ENCODE measurements around the gene OR8J3. TPM values are rescaled to one million over a fixed set of nuclear protein-coding genes. Genes with fewer than 3 reads are reported as not detected.

The OR8J3 gene
- total and polyA plus RNA-seq, 9 of the 15 experiments (the other 6 are each of a cell fraction or from before 2014, with no cell fraction given): not detected

DNA sequence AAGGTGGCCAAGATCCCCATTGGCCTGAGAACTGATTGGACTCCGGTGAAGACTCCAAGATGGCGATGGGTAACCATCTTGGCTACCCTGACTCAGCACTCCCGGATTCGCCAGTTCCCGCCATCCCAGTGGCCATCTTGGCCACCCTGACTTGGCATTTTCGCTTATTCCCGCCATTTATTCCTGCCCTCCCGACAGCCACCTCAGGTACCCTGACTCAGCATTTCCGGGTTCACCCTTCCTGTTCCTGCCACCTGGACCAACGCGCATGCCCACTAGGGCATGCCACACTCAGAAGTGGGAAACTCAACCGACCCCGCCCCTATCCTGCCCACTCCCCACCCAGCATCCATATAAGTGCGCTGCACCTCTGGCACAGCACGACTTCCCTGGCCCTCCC lies 12.3 kb upstream of the OR8J3 start:
- no peak overlapping the region for H3K4me3 ChIP-seq
- POLR2A ChIA-PET: no interaction called here
- CTCF ChIA-PET (ENCODE audit: low intra/inter-chr PET ratio): no interaction called here
- TF ChIP-seq MAFF (IDR thresholded peaks at IDR 0.05; ENCODE audit: low read length): 0 out of 2 replicates have a peak, but pooled peaks have one; percentile 14
- no peak for TF ChIP-seq CREBBP (IDR thresholded peaks at IDR 0.05; ENCODE audit: low read depth, low read length)
- TF ChIP-seq ZNF699 (CRISPR knock-in tag; IDR thresholded peaks at IDR 0.05; ENCODE audit: insufficient replicate concordance): no peak
- peak; percentile 43 for TF ChIP-seq ZNF316 (IDR thresholded peaks at IDR 0.05)
- TF ChIP-seq C11orf30 (IDR thresholded peaks at IDR 0.05; ENCODE audit: low read depth): peak; percentile 18; the same call in 1 of the 2 replicates
- peak; percentile 9; the same call in 1 of the 2 replicates for TF ChIP-seq MAFK (IDR thresholded peaks at IDR 0.05; ENCODE audit: low read length)
- H3K9me3 ChIP-seq (replicated peaks; ENCODE audit: control insufficient read depth, insufficient read depth, low read depth, low read length): peaks cover 2% of the 10 kb centered on the region; the same call in 1 of the 2 replicates
- H3K27me3 ChIP-seq (ENCODE audit: control insufficient read depth in 2 of 2, insufficient read depth in 2 of 2, low read length in 2 of 2): no peaks in the 10 kb centered on the region
- FAIRE-seq: no peak
- in situ Hi-C loops (cut with MboI) (no loop called here), intact Hi-C loops (cut with micrococcal nuclease) (no loop called here)
- H4K20me1 ChIP-seq (replicated peaks; ENCODE audit: control insufficient read depth, insufficient read depth, low read length): no peaks in the 10 kb centered on the region
- no peak for ATAC-seq
- no TSS peak for BruUV-seq (replicated peaks)
- H3K9me1 ChIP-seq (ENCODE audit: control insufficient read depth, insufficient read depth, low read length): no peaks in the 10 kb centered on the region
- H3K36me3 ChIP-seq (ENCODE audit: control insufficient read depth, insufficient read depth, low read length): no peaks in the 10 kb centered on the region
- no peaks in the 10 kb centered on the region for H3K4me1 ChIP-seq (replicated peaks in 1 of 2; ENCODE audit: control insufficient read depth in 2 of 2, insufficient read depth in 2 of 2, low read length in 2 of 2)
- H2AFZ ChIP-seq (ENCODE audit: low read depth, low read length): no peak overlapping the region
- H3K27ac ChIP-seq (ENCODE audit: extremely low read depth, low read depth, low read length): no peak overlapping the region
- no peak for DNase-seq (ENCODE audit: extremely low read depth in 1 of 4, low spot score in 3 of 4)
- whole genome bisulfite sequencing (ENCODE audit: insufficient coverage, low coverage, missing lambda C conversion rate): 0% methylated on average over 13 of the region's 15 CpGs
- H3K79me2 ChIP-seq (ENCODE audit: control insufficient read depth, insufficient read depth, low read length): no peaks in the 10 kb centered on the region
- no peak overlapping the region for H3K9ac ChIP-seq (ENCODE audit: insufficient read depth in 1 of 2, low read depth in 2 of 2, low read length in 2 of 2)
- H3K4me2 ChIP-seq (ENCODE audit: insufficient read depth, low read length): no peak overlapping the region

DNA sequence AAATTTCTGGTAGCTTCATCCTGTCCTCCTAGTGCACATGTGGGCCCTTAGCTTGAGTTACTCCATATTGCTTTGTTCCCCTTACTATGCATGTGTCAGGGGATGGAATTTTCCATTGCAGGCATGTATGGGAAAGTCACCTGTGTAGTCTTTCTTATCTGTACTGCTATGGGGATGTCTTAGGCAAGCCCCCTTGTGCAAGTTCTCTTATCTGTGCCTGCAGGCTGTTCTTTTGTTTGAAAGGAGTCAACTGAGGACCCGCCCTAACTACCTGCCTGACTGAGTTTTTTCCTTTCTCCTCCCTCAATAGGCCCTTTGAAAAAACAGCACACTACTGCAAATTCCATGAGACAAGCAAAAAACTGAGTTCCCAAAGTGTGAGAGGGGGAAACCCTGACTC lies 11.4 kb upstream of the OR8J3 start:
- CTCF ChIA-PET (ENCODE audit: low intra/inter-chr PET ratio): no interaction called here
- BruUV-seq (replicated peaks): no TSS peak
- 0% methylated on average over 1 of the region's 1 CpG for WGBS (ENCODE audit: insufficient coverage, low coverage, missing lambda C conversion rate)
- Histone ChIP-seq H3K4me2 (ENCODE audit: insufficient read depth, low read length) (no peak overlapping the region), H3K36me3 (ENCODE audit: control insufficient read depth, insufficient read depth, low read length) (no peaks in the 10 kb centered on the region), H3K9me1 (ENCODE audit: control insufficient read depth, insufficient read depth, low read length) (no peaks in the 10 kb centered on the region), H2AFZ (ENCODE audit: low read depth, low read length) (no peak overlapping the region), H3K4me3 (no peak overlapping the region), H3K27ac (ENCODE audit: extremely low read depth, low read depth, low read length) (no peak overlapping the region), H3K9ac (ENCODE audit: insufficient read depth in 1 of 2, low read depth in 2 of 2, low read length in 2 of 2) (no peak overlapping the region), H3K27me3 (ENCODE audit: control insufficient read depth in 2 of 2, insufficient read depth in 2 of 2, low read length in 2 of 2) (no peaks in the 10 kb centered on the region), H3K4me1 (replicated peaks in 1 of 2; ENCODE audit: control insufficient read depth in 2 of 2, insufficient read depth in 2 of 2, low read length in 2 of 2) (no peaks in the 10 kb centered on the region), H4K20me1 (replicated peaks; ENCODE audit: control insufficient read depth, insufficient read depth, low read length) (no peaks in the 10 kb centered on the region), H3K9me3 (replicated peaks; ENCODE audit: control insufficient read depth, insufficient read depth, low read depth, low read length) (peaks cover 2% of the 10 kb centered on the region; the same call in 1 of the 2 replicates), H3K79me2 (ENCODE audit: control insufficient read depth, insufficient read depth, low read length) (no peaks in the 10 kb centered on the region)
- intact Hi-C loops (cut with micrococcal nuclease) (no loop called here), in situ Hi-C loops (cut with MboI) (no loop called here)
- POLR2A ChIA-PET: no interaction called here
- ATAC-seq (no peak), FAIRE-seq (no peak), DNase-seq (ENCODE audit: extremely low read depth in 1 of 4, low spot score in 3 of 4) (no peak)
- TF ChIP-seq, protein P1, sequence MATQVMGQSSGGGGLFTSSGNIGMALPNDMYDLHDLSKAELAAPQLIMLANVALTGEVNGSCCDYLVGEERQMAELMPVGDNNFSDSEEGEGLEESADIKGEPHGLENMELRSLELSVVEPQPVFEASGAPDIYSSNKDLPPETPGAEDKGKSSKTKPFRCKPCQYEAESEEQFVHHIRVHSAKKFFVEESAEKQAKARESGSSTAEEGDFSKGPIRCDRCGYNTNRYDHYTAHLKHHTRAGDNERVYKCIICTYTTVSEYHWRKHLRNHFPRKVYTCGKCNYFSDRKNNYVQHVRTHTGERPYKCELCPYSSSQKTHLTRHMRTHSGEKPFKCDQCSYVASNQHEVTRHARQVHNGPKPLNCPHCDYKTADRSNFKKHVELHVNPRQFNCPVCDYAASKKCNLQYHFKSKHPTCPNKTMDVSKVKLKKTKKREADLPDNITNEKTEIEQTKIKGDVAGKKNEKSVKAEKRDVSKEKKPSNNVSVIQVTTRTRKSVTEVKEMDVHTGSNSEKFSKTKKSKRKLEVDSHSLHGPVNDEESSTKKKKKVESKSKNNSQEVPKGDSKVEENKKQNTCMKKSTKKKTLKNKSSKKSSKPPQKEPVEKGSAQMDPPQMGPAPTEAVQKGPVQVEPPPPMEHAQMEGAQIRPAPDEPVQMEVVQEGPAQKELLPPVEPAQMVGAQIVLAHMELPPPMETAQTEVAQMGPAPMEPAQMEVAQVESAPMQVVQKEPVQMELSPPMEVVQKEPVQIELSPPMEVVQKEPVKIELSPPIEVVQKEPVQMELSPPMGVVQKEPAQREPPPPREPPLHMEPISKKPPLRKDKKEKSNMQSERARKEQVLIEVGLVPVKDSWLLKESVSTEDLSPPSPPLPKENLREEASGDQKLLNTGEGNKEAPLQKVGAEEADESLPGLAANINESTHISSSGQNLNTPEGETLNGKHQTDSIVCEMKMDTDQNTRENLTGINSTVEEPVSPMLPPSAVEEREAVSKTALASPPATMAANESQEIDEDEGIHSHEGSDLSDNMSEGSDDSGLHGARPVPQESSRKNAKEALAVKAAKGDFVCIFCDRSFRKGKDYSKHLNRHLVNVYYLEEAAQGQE (IDR thresholded peaks at IDR 0.05; ENCODE audit: borderline replicate concordance): no peak
- TF ChIP-seq, protein P1 (CRISPR knock-in tag; IDR thresholded peaks at IDR 0.05; ENCODE audit: low read depth): no peak
- peak; percentile 75; the same call in 1 of the 2 replicates for TF ChIP-seq DMBX1 (CRISPR knock-in tag; IDR thresholded peaks at IDR 0.05; ENCODE audit: borderline replicate concordance)
- no peak for TF ChIP-seq ZNF79 (CRISPR knock-in tag; IDR thresholded peaks at IDR 0.05; ENCODE audit: low read depth)
- no peak for TF ChIP-seq CHD2 (IDR thresholded peaks at IDR 0.05; ENCODE audit: low read depth, low read length)

Measured in K562 (cell line).